Breast epithelium (tissue), 4 donors: Measurements from ENCODE around the gene ATG16L2. TPM values are rescaled to one million over a fixed set of nuclear protein-coding genes. Genes with fewer than 3 reads are reported as not detected.
A peak's percentile ranks its signal among the peaks of the same experiment; 100 is the strongest.
"Not testable (repeated sequence)": the region's sequence is repeated elsewhere in the genome, so short reads cannot be mapped to it uniquely, and the experiment has no call there.

Source experiments
- DNase-seq, 2 donors: peaks; one replicate each; pipeline ENCODE4 v3.0.0-alpha.2; 2019; ENCODE audit warnings: low spot score in 2 of 2
- H3K27ac ChIP-seq, 2 donors: fragments of 200-600 bp; sonication (generic) in 1 of 2; one replicate each; pipeline ENCODE4 v1.5.1; 2016 to 2019; ENCODE audit warnings: mild to moderate bottlenecking in 1 of 2
- H3K27me3 ChIP-seq, 2 donors: fragments of 200-600 bp; sonication (generic) in 1 of 2; one replicate each; pipeline versions ENCODE4 v1.5.1 to v1.6.0; 2017 to 2019; ENCODE audit warnings: control low read depth in 1 of 2, mild to moderate bottlenecking in 1 of 2
- H3K36me3 ChIP-seq: fragments of 200-600 bp; one replicate; pipeline ENCODE4 v1.5.1; 2019
- H3K4me1 ChIP-seq, 2 donors: fragments of 200-600 bp; sonication (generic); one replicate each; pipeline ENCODE4 v1.5.1; 2016 to 2019; ENCODE audit warnings: control low read depth in 1 of 2
- H3K4me3 ChIP-seq, 3 donors: fragments of 200-600 bp; sonication (generic); 1 replicate in 2 of 3; 2 replicates in 1 of 3; pipeline ENCODE4 v1.5.1; 2016 to 2019; ENCODE audit warnings: mild to moderate bottlenecking in 3 of 3, moderate library complexity in 2 of 3
- H3K9me3 ChIP-seq, 2 donors: fragments of 200-600 bp; sonication (generic) in 1 of 2; one replicate each; pipeline ENCODE4 v1.5.1; 2016 to 2019; ENCODE audit warnings: control low read depth in 1 of 2
- POLR2A ChIP-seq: fragments of 450-650 bp; IDR thresholded peaks from one replicate; pipeline ENCODE4 v1.6.1; 2016; ENCODE audit warnings: antibody characterized with exemption, mild to moderate bottlenecking, moderate library complexity
- POLR2AphosphoS5 ChIP-seq, 3 donors: sonication (generic); formaldehyde crosslinking; IDR thresholded peaks; one replicate each; pipeline ENCODE4 v1.6.1; 2017; ENCODE audit warnings: antibody characterized with exemption in 3 of 3
- intact Hi-C: fragments of 100-400 bp; cut with DNase I; formaldehyde crosslinking; loops from one replicate; pipeline ENCODE4 v1.15.1; 2023; ENCODE audit warnings: low total_unique reads
- total RNA-seq, 3 donors: library from RNA; depleted of rRNA; stranded (reverse); fragments of >200 nt; gene quantifications; one replicate each; pipeline ENCODE4 v1.1.0, GENCODE V29; 2016
- TF ChIP-seq, protein P1 (sequence below), 3 donors: fragments of 450-650 bp; IDR thresholded peaks; one replicate each; pipeline ENCODE4 v1.5.1; 2016 to 2017; ENCODE audit warnings: antibody characterized with exemption in 3 of 3, mild to moderate bottlenecking in 3 of 3, moderate library complexity in 3 of 3

ATG16L2 gene
- total RNA-seq, 3 donors from 2014 or later, result 18.7 to 39.2 (median 28.2) TPM

GRCh38 chr11:72807021-72807693, 7.1 kb upstream of the ATG16L2 start:
- peak overlapping the region in 1 of 2 donors; percentile 64 for H3K27ac ChIP-seq
- intact Hi-C loops, result no loop called here
- DNase-seq, result no peak

DNA sequence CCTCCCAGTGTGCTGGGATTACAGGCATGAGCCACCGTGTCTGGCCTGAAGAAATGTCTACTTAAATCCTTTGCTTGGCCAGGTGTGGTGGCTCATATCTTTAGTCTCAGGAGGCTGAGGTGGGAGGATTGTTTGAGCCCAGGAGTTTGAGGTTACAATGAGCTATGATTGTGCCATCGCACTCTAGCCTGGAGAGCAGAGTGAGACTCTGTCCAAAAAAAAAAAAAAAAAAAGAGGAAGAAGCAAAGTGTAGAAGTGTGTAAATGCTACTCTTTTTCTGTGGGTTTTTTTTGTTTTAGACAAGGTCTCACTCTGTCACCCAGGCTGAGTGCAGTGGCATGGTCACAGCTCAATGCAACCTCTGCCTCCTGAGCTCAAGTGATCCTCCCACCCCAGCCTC, 6.4 kb upstream of the ATG16L2 start:
- TF ChIP-seq, protein P1, sequence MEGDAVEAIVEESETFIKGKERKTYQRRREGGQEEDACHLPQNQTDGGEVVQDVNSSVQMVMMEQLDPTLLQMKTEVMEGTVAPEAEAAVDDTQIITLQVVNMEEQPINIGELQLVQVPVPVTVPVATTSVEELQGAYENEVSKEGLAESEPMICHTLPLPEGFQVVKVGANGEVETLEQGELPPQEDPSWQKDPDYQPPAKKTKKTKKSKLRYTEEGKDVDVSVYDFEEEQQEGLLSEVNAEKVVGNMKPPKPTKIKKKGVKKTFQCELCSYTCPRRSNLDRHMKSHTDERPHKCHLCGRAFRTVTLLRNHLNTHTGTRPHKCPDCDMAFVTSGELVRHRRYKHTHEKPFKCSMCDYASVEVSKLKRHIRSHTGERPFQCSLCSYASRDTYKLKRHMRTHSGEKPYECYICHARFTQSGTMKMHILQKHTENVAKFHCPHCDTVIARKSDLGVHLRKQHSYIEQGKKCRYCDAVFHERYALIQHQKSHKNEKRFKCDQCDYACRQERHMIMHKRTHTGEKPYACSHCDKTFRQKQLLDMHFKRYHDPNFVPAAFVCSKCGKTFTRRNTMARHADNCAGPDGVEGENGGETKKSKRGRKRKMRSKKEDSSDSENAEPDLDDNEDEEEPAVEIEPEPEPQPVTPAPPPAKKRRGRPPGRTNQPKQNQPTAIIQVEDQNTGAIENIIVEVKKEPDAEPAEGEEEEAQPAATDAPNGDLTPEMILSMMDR (IDR thresholded peaks at IDR 0.05), result no peak
- TF ChIP-seq POLR2A (no peak), POLR2AphosphoS5 (IDR thresholded peaks at IDR 0.05) (no peak)
- H3K27me3 ChIP-seq, result no peaks in the 10 kb centered on the region
- no peaks in the 10 kb centered on the region for H3K36me3 ChIP-seq
- peak overlapping the region in 1 of 2 donors; percentile 64 for H3K27ac ChIP-seq
- no peaks in the 10 kb centered on the region for H3K9me3 ChIP-seq
- intact Hi-C loops, result no loop called here
- H3K4me1 ChIP-seq, result no peaks in the 10 kb centered on the region
- DNase-seq, result no peak
- no peak overlapping the region for H3K4me3 ChIP-seq

More at GRCh38 chr11:72807021-72807693, 7.1 kb upstream of the ATG16L2 start:
- no peaks in the 10 kb centered on the region for H3K9me3 ChIP-seq
- TF ChIP-seq POLR2AphosphoS5 (IDR thresholded peaks at IDR 0.05) (no peak), POLR2A (no peak)
- TF ChIP-seq, protein P1 (IDR thresholded peaks at IDR 0.05), result no peak
- no peaks in the 10 kb centered on the region for H3K27me3 ChIP-seq
- no peaks in the 10 kb centered on the region for H3K4me1 ChIP-seq
- no peak overlapping the region for H3K4me3 ChIP-seq
- no peaks in the 10 kb centered on the region for H3K36me3 ChIP-seq

DNA sequence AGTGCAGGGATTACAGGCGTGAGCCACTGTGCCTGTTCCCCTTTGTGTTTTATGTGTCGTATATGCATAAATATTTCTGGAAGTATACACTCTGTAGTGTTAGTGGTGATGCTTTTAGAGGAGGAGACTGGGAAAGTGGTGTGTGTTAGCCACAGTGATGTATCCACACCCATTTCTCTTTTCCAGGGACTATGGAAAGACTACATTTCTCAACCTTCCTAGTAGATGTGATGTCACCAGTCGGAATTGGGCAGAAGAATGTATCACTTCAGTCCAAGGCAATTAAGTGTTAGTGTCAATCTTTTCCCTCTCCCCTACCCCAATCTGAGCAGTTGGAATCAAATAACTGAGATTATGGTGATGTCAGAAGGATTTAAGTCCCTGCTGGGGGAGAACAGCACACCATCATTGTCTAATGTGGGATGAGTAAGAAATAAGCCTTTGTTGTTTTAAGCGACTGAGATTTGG, 5.8 kb upstream of the ATG16L2 start:
- TF ChIP-seq POLR2A (no peak), POLR2AphosphoS5 (IDR thresholded peaks at IDR 0.05) (no peak)
- TF ChIP-seq, protein P1 (IDR thresholded peaks at IDR 0.05), result no peak
- no peaks in the 10 kb centered on the region for H3K27me3 ChIP-seq
- no peaks in the 10 kb centered on the region for H3K9me3 ChIP-seq
- intact Hi-C loops, result no loop called here
- no peaks in the 10 kb centered on the region for H3K4me1 ChIP-seq
- no peak overlapping the region for H3K4me3 ChIP-seq
- no peaks in the 10 kb centered on the region for H3K36me3 ChIP-seq
- no peak overlapping the region for H3K27ac ChIP-seq
- DNase-seq, result no peak

- H3K36me3 ChIP-seq, H3K27ac ChIP-seq, H3K4me3 ChIP-seq: not testable (repeated sequence)
Measured at GRCh38 chr11:72811686-72812085, 2.5 kb upstream of the ATG16L2 start.

GRCh38 chr11:72812604-72812966, 1.6 kb upstream of the ATG16L2 start:
- intact Hi-C loops, result loop anchor here (10.0 kb wide), 1 partner anchor 88 kb away; no protein-coding TSS in a partner anchor
- DNase-seq, result no peak
- Histone ChIP-seq H3K36me3 (no peaks in the 10 kb centered on the region), H3K4me3 (peak overlapping the region; percentile 75 to 95 (median 89)), H3K4me1 (no peaks in the 10 kb centered on the region), H3K9me3 (no peaks in the 10 kb centered on the region), H3K27me3 (no peaks in the 10 kb centered on the region), H3K27ac (peak overlapping the region; percentile 94 to 97)
- TF ChIP-seq POLR2A, result no peak
- no peak for TF ChIP-seq POLR2AphosphoS5 (IDR thresholded peaks at IDR 0.05)
- TF ChIP-seq, protein P1 (IDR thresholded peaks at IDR 0.05), result no peak

More at GRCh38 chr11:72811686-72812085, 2.5 kb upstream of the ATG16L2 start:
- H3K27me3 ChIP-seq, H3K9me3 ChIP-seq, H3K4me1 ChIP-seq, DNase-seq: not testable (repeated sequence)
- intact Hi-C loops, result loop anchor here (10.0 kb wide), 1 partner anchor 87 kb away; no protein-coding TSS in a partner anchor
